OCI-LY3 (cell line): Measurements from ENCODE around the gene IL1RAP.

ENCODE experiments used
- H2AFZ ChIP-seq: fragments of 200-600, 300-600 bp; shearing (Covaris generic); 2 replicates; pipeline ENCODE4 v1.6.0; 2014; ENCODE audit warnings: antibody characterized with exemption, low read depth, low read length
- H3K27ac ChIP-seq: fragments of 200-600, 300-600 bp; sonication (generic); 2 replicates; pipeline ENCODE4 v1.5.1; 2014; ENCODE audit warnings: mild to moderate bottlenecking, low read length, moderate library complexity, mixed read lengths
- H3K27me3 ChIP-seq: fragments of 200-600, 300-600 bp; sonication (generic); 2 replicates; pipeline ENCODE4 v1.6.1; 2014; ENCODE audit warnings: low read depth, low read length, mixed read lengths
- H3K36me3 ChIP-seq: fragments of 200-600, 300-600 bp; sonication (generic); replicated peaks from 2 replicates; pipeline ENCODE3; 2014; ENCODE audit warnings: low read depth, low read length, mixed read lengths
- H3K4me1 ChIP-seq: fragments of 300-600, 200-600 bp; sonication (generic); 2 replicates; pipeline ENCODE4 v1.6.1; 2014; ENCODE audit warnings: low read length, mixed read lengths
- H3K4me2 ChIP-seq: fragments of 200-600, 300-600 bp; sonication (generic); 2 replicates; pipeline ENCODE4 v1.6.1; 2014; ENCODE audit warnings: low read length, mixed read lengths
- H3K4me3 ChIP-seq: fragments of 300-600, 200-600 bp; sonication (generic); 2 replicates; pipeline ENCODE4 v1.5.1; 2014; ENCODE audit warnings: antibody characterized with exemption, mild to moderate bottlenecking, low read length, moderate library complexity
- H3K79me2 ChIP-seq: fragments of 300-600, 200-600 bp; shearing (Covaris generic); 2 replicates; pipeline ENCODE4 v1.6.1; 2014; ENCODE audit warnings: mild to moderate bottlenecking, low read length, mixed read lengths
- H3K9ac ChIP-seq: fragments of 300-600, 200-600 bp; shearing (Covaris generic); 2 replicates; pipeline ENCODE4 v1.6.0; 2014; ENCODE audit warnings: mild to moderate bottlenecking, low read length, moderate library complexity
- H3K9me3 ChIP-seq: fragments of 200-600, 300-600 bp; shearing (Covaris generic); 2 replicates; pipeline ENCODE4 v1.6.1; 2014; ENCODE audit warnings: low read length, mixed read lengths; ENCODE audit not compliant: insufficient read depth
- H4K20me1 ChIP-seq: fragments of 200-600, 300-600 bp; sonication (generic); 2 replicates; pipeline ENCODE4 v1.6.1; 2016; ENCODE audit warnings: low read length, mixed read lengths; ENCODE audit not compliant: insufficient read depth
- EZH2phosphoT487 ChIP-seq: fragments of 200-600 bp; shearing (Covaris generic); IDR thresholded peaks from 2 replicates; pipeline ENCODE4 v1.6.1; 2018; ENCODE audit warnings: antibody characterized with exemption, mixed run types, low read depth
- TF ChIP-seq, protein P1 (sequence below): fragments of 200-600, 300-600 bp; sonication (generic); IDR thresholded peaks from 2 replicates; pipeline ENCODE4 v1.5.1; 2014; ENCODE audit warnings: antibody characterized with exemption, low read length, low read depth

Gene IL1RAP

DNA sequence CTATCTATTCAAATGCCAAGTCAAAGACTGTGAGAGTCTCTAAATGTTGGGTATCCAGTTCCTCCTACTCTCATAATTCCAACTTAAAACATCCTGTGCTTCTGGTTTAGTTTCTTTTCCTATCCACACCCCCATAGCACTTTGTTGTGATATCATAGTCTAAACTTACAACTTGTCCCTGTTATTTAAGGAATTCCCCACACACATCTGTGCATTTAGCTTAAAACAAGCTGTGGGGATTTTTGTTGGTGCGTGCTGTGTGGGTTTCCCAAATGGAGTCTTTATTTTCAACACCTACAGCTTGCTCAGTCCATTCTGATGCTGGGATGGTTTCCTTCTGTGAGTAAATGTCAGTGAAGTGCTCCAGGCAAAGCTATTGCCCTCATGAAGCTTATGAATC, 181.3 kb downstream of the IL1RAP start:
- Histone ChIP-seq H3K4me3 (no peak overlapping the region), H3K27ac (no peak overlapping the region), H3K9ac (no peak overlapping the region), H4K20me1 (no peaks in the 10 kb centered on the region), H3K4me2 (no peak overlapping the region), H3K4me1 (no peaks in the 10 kb centered on the region), H2AFZ (no peak overlapping the region), H3K36me3 (no peaks in the 10 kb centered on the region), H3K27me3 (no peaks in the 10 kb centered on the region), H3K79me2 (no peaks in the 10 kb centered on the region), H3K9me3 (no peaks in the 10 kb centered on the region)
- TF ChIP-seq, protein P1, sequence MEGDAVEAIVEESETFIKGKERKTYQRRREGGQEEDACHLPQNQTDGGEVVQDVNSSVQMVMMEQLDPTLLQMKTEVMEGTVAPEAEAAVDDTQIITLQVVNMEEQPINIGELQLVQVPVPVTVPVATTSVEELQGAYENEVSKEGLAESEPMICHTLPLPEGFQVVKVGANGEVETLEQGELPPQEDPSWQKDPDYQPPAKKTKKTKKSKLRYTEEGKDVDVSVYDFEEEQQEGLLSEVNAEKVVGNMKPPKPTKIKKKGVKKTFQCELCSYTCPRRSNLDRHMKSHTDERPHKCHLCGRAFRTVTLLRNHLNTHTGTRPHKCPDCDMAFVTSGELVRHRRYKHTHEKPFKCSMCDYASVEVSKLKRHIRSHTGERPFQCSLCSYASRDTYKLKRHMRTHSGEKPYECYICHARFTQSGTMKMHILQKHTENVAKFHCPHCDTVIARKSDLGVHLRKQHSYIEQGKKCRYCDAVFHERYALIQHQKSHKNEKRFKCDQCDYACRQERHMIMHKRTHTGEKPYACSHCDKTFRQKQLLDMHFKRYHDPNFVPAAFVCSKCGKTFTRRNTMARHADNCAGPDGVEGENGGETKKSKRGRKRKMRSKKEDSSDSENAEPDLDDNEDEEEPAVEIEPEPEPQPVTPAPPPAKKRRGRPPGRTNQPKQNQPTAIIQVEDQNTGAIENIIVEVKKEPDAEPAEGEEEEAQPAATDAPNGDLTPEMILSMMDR, result no peak
- no peak for TF ChIP-seq EZH2phosphoT487

DNA sequence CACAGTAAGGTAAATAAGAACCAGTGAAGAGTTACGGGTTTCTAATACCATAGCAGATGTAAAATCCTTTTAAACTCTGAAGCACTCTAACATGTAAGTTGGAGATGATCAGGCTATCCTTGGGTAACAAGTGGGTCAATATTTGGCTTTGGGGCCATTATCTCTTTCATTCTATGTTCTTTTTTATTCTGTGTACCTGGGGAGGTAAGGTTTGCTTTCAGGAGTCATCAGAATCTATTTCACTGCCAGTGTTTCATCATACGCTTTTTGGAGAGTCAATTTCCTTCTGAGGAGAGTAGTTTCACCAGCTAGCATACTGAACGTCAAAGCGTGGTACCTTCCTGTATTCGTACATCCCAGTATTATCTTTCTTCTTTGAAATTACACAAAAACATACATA, 182.1 kb downstream of the IL1RAP start:
- H3K79me2 ChIP-seq, result no peaks in the 10 kb centered on the region
- H3K27ac ChIP-seq, result no peak overlapping the region
- H3K4me1 ChIP-seq, result no peaks in the 10 kb centered on the region
- no peak overlapping the region for H3K4me3 ChIP-seq
- no peaks in the 10 kb centered on the region for H3K36me3 ChIP-seq
- H3K9me3 ChIP-seq, result no peaks in the 10 kb centered on the region
- no peak overlapping the region for H2AFZ ChIP-seq
- H3K27me3 ChIP-seq, result no peaks in the 10 kb centered on the region
- H4K20me1 ChIP-seq, result no peaks in the 10 kb centered on the region
- no peak overlapping the region for H3K9ac ChIP-seq
- no peak overlapping the region for H3K4me2 ChIP-seq
- TF ChIP-seq, protein P1, result no peak
- TF ChIP-seq EZH2phosphoT487, result no peak

DNA sequence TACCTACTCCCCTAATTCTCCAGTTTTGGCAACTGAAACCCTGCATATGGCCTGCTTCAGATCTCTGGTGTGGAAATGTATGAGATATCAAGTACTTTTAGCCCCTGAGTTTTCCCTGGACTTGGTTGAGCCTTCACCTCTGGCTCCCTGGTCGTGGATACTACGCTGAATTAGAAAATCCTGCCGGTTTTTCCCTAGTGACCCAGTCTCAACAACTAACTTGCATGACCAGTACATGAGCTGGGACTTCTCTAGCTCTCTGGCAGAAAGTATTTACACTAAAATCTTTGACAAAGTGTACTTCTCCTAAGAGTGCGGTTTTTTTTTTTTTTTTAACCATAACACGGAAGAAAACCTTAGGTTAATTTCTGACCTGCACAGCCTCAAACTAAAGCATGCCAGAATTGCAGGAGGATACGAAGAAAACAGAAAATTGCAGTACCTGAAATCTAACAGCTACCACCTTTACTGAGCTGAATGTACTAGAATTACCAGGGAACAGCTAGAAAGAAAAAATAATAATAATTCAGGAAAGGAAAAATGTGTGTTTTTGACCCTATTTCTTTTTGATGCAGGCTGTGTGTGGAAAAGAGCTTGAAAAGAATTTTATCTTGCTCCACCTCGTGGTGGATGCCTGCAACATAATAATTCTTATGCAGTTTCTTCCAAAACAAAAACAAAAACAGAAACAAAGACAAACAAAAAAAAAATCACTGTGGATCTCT, 183.1 kb downstream of the IL1RAP start:
- H3K4me3 ChIP-seq, result no peak overlapping the region
- H3K4me2 ChIP-seq, result no peak overlapping the region
- H3K79me2 ChIP-seq, result no peaks in the 10 kb centered on the region
- no peaks in the 10 kb centered on the region for H3K9me3 ChIP-seq
- H3K36me3 ChIP-seq, result no peaks in the 10 kb centered on the region
- no peak overlapping the region for H3K27ac ChIP-seq
- no peaks in the 10 kb centered on the region for H3K27me3 ChIP-seq
- H3K9ac ChIP-seq, result no peak overlapping the region
- H3K4me1 ChIP-seq, result no peaks in the 10 kb centered on the region
- TF ChIP-seq EZH2phosphoT487, result no peak
- TF ChIP-seq, protein P1, result peak; percentile 69
- no peaks in the 10 kb centered on the region for H4K20me1 ChIP-seq
- H2AFZ ChIP-seq, result peak overlapping the region; percentile 43; the same call in 1 of the 2 replicates

DNA sequence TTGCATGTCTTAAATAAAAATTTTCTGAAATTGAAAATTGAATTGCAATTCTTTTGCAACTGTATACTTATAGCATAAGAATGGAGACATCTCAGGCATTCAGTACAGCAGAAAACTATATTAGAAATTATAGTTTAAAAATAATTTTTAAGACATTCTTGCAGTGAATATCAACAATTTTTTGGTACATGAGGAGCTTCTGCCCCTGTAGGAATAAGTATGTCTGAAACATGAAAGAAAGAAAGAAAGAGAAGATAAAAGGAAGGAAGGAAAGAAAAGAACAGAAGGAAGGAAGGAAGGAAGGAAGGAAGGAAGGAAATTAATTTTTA, 183.6 kb downstream of the IL1RAP start:
- Histone ChIP-seq H3K9me3 (no peaks in the 10 kb centered on the region), H3K36me3 (no peaks in the 10 kb centered on the region), H3K4me1 (no peaks in the 10 kb centered on the region), H4K20me1 (no peaks in the 10 kb centered on the region), H3K4me2 (no peak overlapping the region), H3K9ac (no peak overlapping the region), H2AFZ (no peak overlapping the region), H3K27ac (no peak overlapping the region), H3K79me2 (no peaks in the 10 kb centered on the region), H3K27me3 (no peaks in the 10 kb centered on the region), H3K4me3 (no peak overlapping the region)
- TF ChIP-seq, protein P1, result no peak
- TF ChIP-seq EZH2phosphoT487, result no peak
